PC-3 (cell line): Measurements from ENCODE around the gene GPX3.

Experiments
- EZH2 ChIP-seq: fragments of 300-600 bp; sonication (generic); IDR thresholded peaks from one replicate; pipeline ENCODE4 v1.6.1; 2017; ENCODE audit warnings: antibody characterized with exemption, mild to moderate bottlenecking, low read length; ENCODE audit not compliant: unreplicated experiment
- EZH2phosphoT487 ChIP-seq: fragments of 300-600 bp; sonication (generic); IDR thresholded peaks from 2 replicates; pipeline ENCODE4 v1.6.1; 2018; ENCODE audit warnings: mild to moderate bottlenecking, antibody characterized with exemption, low read length, borderline replicate concordance
- TF ChIP-seq, protein P1 (sequence below): fragments of 300-600 bp; sonication (generic); conservative IDR thresholded peaks from 2 replicates; pipeline ENCODE4 v1.5.1; 2017; ENCODE audit warnings: antibody characterized with exemption, low read depth, mild to moderate bottlenecking, low read length

DNA sequence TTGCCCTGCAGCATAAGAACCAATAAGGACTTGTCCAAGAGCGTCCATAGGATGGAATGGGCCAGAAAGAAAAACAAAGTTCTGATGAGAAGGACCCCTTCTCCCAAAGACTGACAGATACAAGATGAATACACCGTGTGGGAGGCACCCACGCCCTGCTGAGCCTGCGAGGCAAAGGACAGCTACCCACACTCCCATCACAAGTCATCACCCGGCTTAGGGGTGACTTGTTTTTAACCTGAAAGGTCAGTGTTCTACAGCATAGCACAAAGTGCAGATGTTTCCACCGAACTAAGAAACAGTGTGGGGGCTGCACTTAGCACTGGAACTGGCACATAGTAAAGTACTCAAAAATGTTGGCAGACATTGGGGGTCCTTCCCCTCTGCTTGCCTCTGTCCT, 46.5 kb downstream of the GPX3 start:
- TF ChIP-seq, protein P1, sequence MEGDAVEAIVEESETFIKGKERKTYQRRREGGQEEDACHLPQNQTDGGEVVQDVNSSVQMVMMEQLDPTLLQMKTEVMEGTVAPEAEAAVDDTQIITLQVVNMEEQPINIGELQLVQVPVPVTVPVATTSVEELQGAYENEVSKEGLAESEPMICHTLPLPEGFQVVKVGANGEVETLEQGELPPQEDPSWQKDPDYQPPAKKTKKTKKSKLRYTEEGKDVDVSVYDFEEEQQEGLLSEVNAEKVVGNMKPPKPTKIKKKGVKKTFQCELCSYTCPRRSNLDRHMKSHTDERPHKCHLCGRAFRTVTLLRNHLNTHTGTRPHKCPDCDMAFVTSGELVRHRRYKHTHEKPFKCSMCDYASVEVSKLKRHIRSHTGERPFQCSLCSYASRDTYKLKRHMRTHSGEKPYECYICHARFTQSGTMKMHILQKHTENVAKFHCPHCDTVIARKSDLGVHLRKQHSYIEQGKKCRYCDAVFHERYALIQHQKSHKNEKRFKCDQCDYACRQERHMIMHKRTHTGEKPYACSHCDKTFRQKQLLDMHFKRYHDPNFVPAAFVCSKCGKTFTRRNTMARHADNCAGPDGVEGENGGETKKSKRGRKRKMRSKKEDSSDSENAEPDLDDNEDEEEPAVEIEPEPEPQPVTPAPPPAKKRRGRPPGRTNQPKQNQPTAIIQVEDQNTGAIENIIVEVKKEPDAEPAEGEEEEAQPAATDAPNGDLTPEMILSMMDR = no peak
- TF ChIP-seq EZH2 = no peak
- no peak for TF ChIP-seq EZH2phosphoT487
